HepG2 (cell line): Measurements from ENCODE around the gene LYZL6. TPM values are rescaled to one million over a fixed set of nuclear protein-coding genes. Genes with fewer than 3 reads are reported as not detected.

Experiments used
- HMG20A ChIP-seq: IDR thresholded peaks from 2 replicates; pipeline ENCODE4 v1.6.1; 2016; ENCODE audit warnings: borderline replicate concordance
- HOXA9 ChIP-seq: sonication (generic); formaldehyde crosslinking; IDR thresholded peaks from 2 replicates; pipeline ENCODE4 v1.8.1; 2022; ENCODE audit warnings: missing genetic modification reagents, mild to moderate bottlenecking, moderate library complexity, borderline replicate concordance
- MBNL3 ChIP-seq: fragments of 250-450 bp; sonication (Bioruptor Pico); conservative IDR thresholded peaks from 2 replicates; pipeline ENCODE4 v1.8.0; 2022; ENCODE audit warnings: mild to moderate bottlenecking, inconsistent platforms
- MTA1 ChIP-seq: sonication (generic); formaldehyde crosslinking; IDR thresholded peaks from 2 replicates; pipeline ENCODE4 v1.4.0; 2020; ENCODE audit warnings: missing genetic modification reagents, mild to moderate bottlenecking, borderline replicate concordance
- NFE2L1 ChIP-seq: sonication (generic); formaldehyde crosslinking; IDR thresholded peaks from 2 replicates; pipeline ENCODE4 v1.4.0; 2020; ENCODE audit warnings: missing genetic modification reagents, mild to moderate bottlenecking, borderline replicate concordance
- POGK ChIP-seq: sonication (generic); formaldehyde crosslinking; conservative IDR thresholded peaks from 2 replicates; pipeline ENCODE4 v1.8.0; 2022; ENCODE audit warnings: mild to moderate bottlenecking, moderate library complexity, missing genetic modification reagents
- PPARG ChIP-seq: conservative IDR thresholded peaks from 2 replicates; pipeline ENCODE4 v1.6.1; 2016; ENCODE audit warnings: missing biosample characterization, missing genetic modification reagents
- SRSF1 ChIP-seq: fragments of 200-400 bp; formaldehyde crosslinking; optimal IDR thresholded peaks from 2 replicates; pipeline ENCODE3; 2017; ENCODE audit warnings: mild to moderate bottlenecking, low read depth, low read length, moderate library complexity
- ZNF276 ChIP-seq: sonication (generic); formaldehyde crosslinking; IDR thresholded peaks from 2 replicates; pipeline ENCODE4 v1.4.0; 2020; ENCODE audit warnings: mild to moderate bottlenecking, low read depth, missing genetic modification reagents
- ZNF543 ChIP-seq: sonication (generic); formaldehyde crosslinking; IDR thresholded peaks from 2 replicates; pipeline ENCODE4 v1.4.0; 2020; ENCODE audit warnings: mild to moderate bottlenecking, missing genetic modification reagents
- ZNF772 ChIP-seq: sonication (generic); formaldehyde crosslinking; IDR thresholded peaks from 2 replicates; pipeline ENCODE4 v1.5.0; 2020; ENCODE audit warnings: mild to moderate bottlenecking, missing genetic modification reagents
- ZSCAN5A ChIP-seq: sonication (generic); formaldehyde crosslinking; IDR thresholded peaks from 2 replicates; pipeline ENCODE4 v1.8.0; 2022; ENCODE audit warnings: mild to moderate bottlenecking, missing genetic modification reagents, borderline replicate concordance
- polyA plus RNA-seq, 8 experiments: library from polyadenylated mRNA; depleted of rRNA in 3 of 8; stranded (reverse) in 7 of 8; unstranded in 1 of 8; fragments of >200 nt; fragmentation: Illumina TruSeq in 4 of 8; extraction: Trizol in 4 of 8; gene quantifications; 2 replicates each; pipeline versions ENCODE4 v1.2.1 to v1.2.3, GENCODE V29; 2011 to 2016; ENCODE audit warnings: low read depth in 4 of 8, missing spikeins in 1 of 8, mixed read lengths in 1 of 8; ENCODE audit not compliant: insufficient read depth in 1 of 8
- total RNA-seq, 5 experiments: library from RNA; depleted of rRNA; stranded (reverse); fragments of >200 nt; fragmentation: Illumina TruSeq; extraction: Trizol; gene quantifications; 2 replicates each; pipeline ENCODE4 v1.2.3, GENCODE V29; 2016; ENCODE audit warnings: low read depth in 1 of 5
- TF ChIP-seq, protein P1 (sequence below): sonication (generic); formaldehyde crosslinking; IDR thresholded peaks from 2 replicates; pipeline ENCODE4 v1.8.0; 2022; ENCODE audit warnings: missing genetic modification reagents, mild to moderate bottlenecking, borderline replicate concordance
- TF ChIP-seq, protein P2 (sequence below): sonication (generic); formaldehyde crosslinking; IDR thresholded peaks from 2 replicates; pipeline ENCODE4 v1.4.0; 2020; ENCODE audit warnings: missing genetic modification reagents, mild to moderate bottlenecking, borderline replicate concordance
- TF ChIP-seq, protein P3 (sequence below): sonication (generic); formaldehyde crosslinking; IDR thresholded peaks from 2 replicates; pipeline ENCODE4 v1.4.0; 2020; ENCODE audit warnings: missing genetic modification reagents

Gene LYZL6
- total and polyA plus RNA-seq, 2 of the 13 experiments (the other 11 are each of a cell fraction or from before 2014, with no cell fraction given) = not detected

DNA sequence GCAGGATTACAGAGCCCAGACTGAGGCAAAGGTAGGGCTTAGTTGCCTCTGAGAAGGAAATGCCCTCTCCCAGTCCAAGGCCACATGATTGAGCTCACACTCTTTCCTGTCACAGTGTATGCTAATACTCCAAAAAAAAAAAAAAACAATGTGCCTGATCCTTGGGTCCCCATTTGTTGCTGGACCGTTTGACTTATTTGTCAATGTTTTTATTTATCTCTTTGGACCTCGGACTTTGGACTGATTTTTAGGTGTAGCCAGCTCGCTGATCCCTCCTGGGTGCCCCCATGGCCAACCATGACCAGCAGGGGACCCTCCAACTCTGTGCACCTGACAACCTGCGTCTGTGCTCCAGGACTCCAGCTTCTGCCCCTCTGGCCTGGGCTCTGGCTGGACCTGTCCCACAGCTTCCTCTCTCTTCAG is 38.4 kb upstream of the LYZL6 start (continued):
- TF ChIP-seq HMG20A (CRISPR knock-in tag) (no peak; the same call in 1 of the 2 replicates), MTA1 (0 out of 2 replicates have a peak, but pooled peaks have one; percentile 50), ZSCAN5A (CRISPR knock-in tag) (no peak), ZNF543 (CRISPR knock-in tag) (no peak), ZNF772 (CRISPR knock-in tag) (no peak), POGK (0 out of 2 replicates have a peak, but pooled peaks have one; percentile 32), SRSF1 (no peak), PPARG (CRISPR knock-in tag) (peak; percentile 63; the same call in 1 of the 2 replicates), ZNF276 (CRISPR knock-in tag) (no peak), NFE2L1 (CRISPR knock-in tag) (no peak), MBNL3 (CRISPR knock-in tag) (no peak), HOXA9 (no peak)
- TF ChIP-seq, protein P1, sequence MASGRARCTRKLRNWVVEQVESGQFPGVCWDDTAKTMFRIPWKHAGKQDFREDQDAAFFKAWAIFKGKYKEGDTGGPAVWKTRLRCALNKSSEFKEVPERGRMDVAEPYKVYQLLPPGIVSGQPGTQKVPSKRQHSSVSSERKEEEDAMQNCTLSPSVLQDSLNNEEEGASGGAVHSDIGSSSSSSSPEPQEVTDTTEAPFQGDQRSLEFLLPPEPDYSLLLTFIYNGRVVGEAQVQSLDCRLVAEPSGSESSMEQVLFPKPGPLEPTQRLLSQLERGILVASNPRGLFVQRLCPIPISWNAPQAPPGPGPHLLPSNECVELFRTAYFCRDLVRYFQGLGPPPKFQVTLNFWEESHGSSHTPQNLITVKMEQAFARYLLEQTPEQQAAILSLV (CRISPR knock-in tag) = no peak
- TF ChIP-seq, protein P2, sequence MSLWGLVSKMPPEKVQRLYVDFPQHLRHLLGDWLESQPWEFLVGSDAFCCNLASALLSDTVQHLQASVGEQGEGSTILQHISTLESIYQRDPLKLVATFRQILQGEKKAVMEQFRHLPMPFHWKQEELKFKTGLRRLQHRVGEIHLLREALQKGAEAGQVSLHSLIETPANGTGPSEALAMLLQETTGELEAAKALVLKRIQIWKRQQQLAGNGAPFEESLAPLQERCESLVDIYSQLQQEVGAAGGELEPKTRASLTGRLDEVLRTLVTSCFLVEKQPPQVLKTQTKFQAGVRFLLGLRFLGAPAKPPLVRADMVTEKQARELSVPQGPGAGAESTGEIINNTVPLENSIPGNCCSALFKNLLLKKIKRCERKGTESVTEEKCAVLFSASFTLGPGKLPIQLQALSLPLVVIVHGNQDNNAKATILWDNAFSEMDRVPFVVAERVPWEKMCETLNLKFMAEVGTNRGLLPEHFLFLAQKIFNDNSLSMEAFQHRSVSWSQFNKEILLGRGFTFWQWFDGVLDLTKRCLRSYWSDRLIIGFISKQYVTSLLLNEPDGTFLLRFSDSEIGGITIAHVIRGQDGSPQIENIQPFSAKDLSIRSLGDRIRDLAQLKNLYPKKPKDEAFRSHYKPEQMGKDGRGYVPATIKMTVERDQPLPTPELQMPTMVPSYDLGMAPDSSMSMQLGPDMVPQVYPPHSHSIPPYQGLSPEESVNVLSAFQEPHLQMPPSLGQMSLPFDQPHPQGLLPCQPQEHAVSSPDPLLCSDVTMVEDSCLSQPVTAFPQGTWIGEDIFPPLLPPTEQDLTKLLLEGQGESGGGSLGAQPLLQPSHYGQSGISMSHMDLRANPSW = no peak
- TF ChIP-seq, protein P3, sequence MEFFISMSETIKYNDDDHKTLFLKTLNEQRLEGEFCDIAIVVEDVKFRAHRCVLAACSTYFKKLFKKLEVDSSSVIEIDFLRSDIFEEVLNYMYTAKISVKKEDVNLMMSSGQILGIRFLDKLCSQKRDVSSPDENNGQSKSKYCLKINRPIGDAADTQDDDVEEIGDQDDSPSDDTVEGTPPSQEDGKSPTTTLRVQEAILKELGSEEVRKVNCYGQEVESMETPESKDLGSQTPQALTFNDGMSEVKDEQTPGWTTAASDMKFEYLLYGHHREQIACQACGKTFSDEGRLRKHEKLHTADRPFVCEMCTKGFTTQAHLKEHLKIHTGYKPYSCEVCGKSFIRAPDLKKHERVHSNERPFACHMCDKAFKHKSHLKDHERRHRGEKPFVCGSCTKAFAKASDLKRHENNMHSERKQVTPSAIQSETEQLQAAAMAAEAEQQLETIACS (CRISPR knock-in tag) = no peak
